Measurements from ENCODE around the gene RNF34. TPM values are rescaled to one million over a fixed set of nuclear protein-coding genes. Genes with fewer than 3 reads are reported as not detected.

RNF34 gene, protein sequence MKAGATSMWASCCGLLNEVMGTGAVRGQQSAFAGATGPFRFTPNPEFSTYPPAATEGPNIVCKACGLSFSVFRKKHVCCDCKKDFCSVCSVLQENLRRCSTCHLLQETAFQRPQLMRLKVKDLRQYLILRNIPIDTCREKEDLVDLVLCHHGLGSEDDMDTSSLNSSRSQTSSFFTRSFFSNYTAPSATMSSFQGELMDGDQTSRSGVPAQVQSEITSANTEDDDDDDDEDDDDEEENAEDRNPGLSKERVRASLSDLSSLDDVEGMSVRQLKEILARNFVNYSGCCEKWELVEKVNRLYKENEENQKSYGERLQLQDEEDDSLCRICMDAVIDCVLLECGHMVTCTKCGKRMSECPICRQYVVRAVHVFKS
- 10 to 100 TPM; 29.7 to 39.0 (median 31.8) TPM for polyA plus RNA-seq
- long read RNA-seq, donor 1, transcript RNF34-201 (6 exons, 2,066 nt) = major isoform, 26 of 38 reads
- long read RNA-seq, donor 1, partial matches to known transcripts = 11 of 38 reads
- long read RNA-seq, donor 1, other reads (novel, unspliced or antisense) = 0 of 38 reads
- long read RNA-seq, donor 2, partial matches to known transcripts = 0 of 4 reads
- long read RNA-seq, donor 2, other reads (novel, unspliced or antisense) = 0 of 4 reads
- long read RNA-seq, donor 3, partial matches to known transcripts = 0 of 2 reads
- long read RNA-seq, donor 3, other reads (novel, unspliced or antisense) = 0 of 2 reads
- long read RNA-seq, donor 4 = 0 reads
- long read RNA-seq, donor 5 = 0 reads
- long read RNA-seq, donor 6, partial matches to known transcripts = 0 of 5 reads
- long read RNA-seq, donor 6, other reads (novel, unspliced or antisense) = 0 of 5 reads
- long read RNA-seq, donor 7 = 0 reads
- long read RNA-seq, donor 8, partial matches to known transcripts = 0 of 2 reads
- long read RNA-seq, donor 8, other reads (novel, unspliced or antisense) = 0 of 2 reads
- long read RNA-seq, donor 9, partial matches to known transcripts = 0 of 4 reads
- long read RNA-seq, donor 9, other reads (novel, unspliced or antisense) = 0 of 4 reads
- long read RNA-seq, donor 10, transcript RNF34-201 (6 exons, 2,066 nt) = major isoform, 15 of 22 reads
- long read RNA-seq, donor 10, partial matches to known transcripts = 0 of 22 reads
- long read RNA-seq, donor 10, other reads (novel, unspliced or antisense) = 0 of 22 reads

- Histone ChIP-seq H3K4me3 (ENCODE audit: low read depth in 1 of 3, low read length in 3 of 3) (peak within 1 kb of the TSS; percentile 89 to 98 (median 94)), H3K9me3 (ENCODE audit: control insufficient read depth in 2 of 2, insufficient read depth in 1 of 2, low read depth in 1 of 2, low read length in 1 of 2) (no peaks in the 10 kb centered on the region), H3K27ac (ENCODE audit: low read depth in 1 of 3, low read length in 2 of 3) (peak within 1 kb of the TSS; percentile 95 to 98 (median 96)), H3K36me3 (ENCODE audit: control insufficient read depth in 3 of 3, insufficient read depth in 2 of 3, low read depth in 1 of 3, low read length in 3 of 3) (peaks cover 0 to 8% (median 0%) of the 10 kb centered on the region in 3 donors), H3K27me3 (ENCODE audit: control insufficient read depth in 3 of 3, insufficient read depth in 3 of 3, low read length in 3 of 3) (no peaks in the 10 kb centered on the region), H3K4me1 (ENCODE audit: control insufficient read depth in 3 of 3, insufficient read depth in 2 of 3, low read depth in 1 of 3, low read length in 2 of 3) (peaks cover 0 to 10% (median 3%) of the 10 kb centered on the region in 3 donors)
- peak; percentile 99 to 100 for DNase-seq
- 0% methylated on average over 70 to 77 of the region's 77 CpGs for WGBS, 3 donors
- FAIRE-seq = no peak
Observed at GRCh38 chr12:121399391-121400331, at the start of gene RNF34. RNF34 (plus strand) TSS chr12:121400118; CDS start chr12:121400213, 95 bp downstream.

- Histone ChIP-seq H3K36me3 (ENCODE audit: control insufficient read depth in 3 of 3, insufficient read depth in 2 of 3, low read depth in 1 of 3, low read length in 3 of 3) (peaks cover 0 to 9% (median 0%) of the 10 kb centered on the region in 3 donors), H3K27me3 (ENCODE audit: control insufficient read depth in 3 of 3, insufficient read depth in 3 of 3, low read length in 3 of 3) (no peaks in the 10 kb centered on the region), H3K4me3 (ENCODE audit: low read depth in 1 of 3, low read length in 3 of 3) (peak within 1 kb of the TSS; percentile 71 to 92 (median 85)), H3K4me1 (ENCODE audit: control insufficient read depth in 3 of 3, insufficient read depth in 2 of 3, low read depth in 1 of 3, low read length in 2 of 3) (peaks cover 0 to 3% (median 3%) of the 10 kb centered on the region in 3 donors), H3K27ac (ENCODE audit: low read depth in 1 of 3, low read length in 2 of 3) (peak within 1 kb of the TSS; percentile 90 to 91 (median 91)), H3K9me3 (ENCODE audit: control insufficient read depth in 2 of 2, insufficient read depth in 1 of 2, low read depth in 1 of 2, low read length in 1 of 2) (no peaks in the 10 kb centered on the region)
- no peak for FAIRE-seq
- 0 to 1% (median 0%) methylated on average over 49 of the region's 49 CpGs for WGBS, 3 donors
- peak; percentile 97 to 99 for DNase-seq
Observed at GRCh38 chr12:121351820-121352681, 47.9 kb upstream of the RNF34 start, which contains the start of gene ANAPC5. ANAPC5 (minus strand) TSS chr12:121352411; CDS start chr12:121352340, 71 bp downstream.

- FAIRE-seq = no peak
- Histone ChIP-seq H3K27me3 (ENCODE audit: control insufficient read depth in 3 of 3, insufficient read depth in 3 of 3, low read length in 3 of 3) (no peaks in the 10 kb centered on the region), H3K4me3 (ENCODE audit: low read depth in 1 of 3, low read length in 3 of 3) (peak overlapping the region in 2 of 3 donors; percentile 85 to 92), H3K9me3 (ENCODE audit: control insufficient read depth in 2 of 2, insufficient read depth in 1 of 2, low read depth in 1 of 2, low read length in 1 of 2) (no peaks in the 10 kb centered on the region), H3K36me3 (ENCODE audit: control insufficient read depth in 3 of 3, insufficient read depth in 2 of 3, low read depth in 1 of 3, low read length in 3 of 3) (peaks cover 0 to 5% (median 0%) of the 10 kb centered on the region in 3 donors), H3K4me1 (ENCODE audit: control insufficient read depth in 3 of 3, insufficient read depth in 2 of 3, low read depth in 1 of 3, low read length in 2 of 3) (peaks cover 0 to 3% (median 3%) of the 10 kb centered on the region in 3 donors), H3K27ac (ENCODE audit: low read depth in 1 of 3, low read length in 2 of 3) (peak overlapping the region; percentile 0 to 91 (median 60))
- 0 to 1% (median 0%) methylated on average over 11 to 12 of the region's 12 CpGs for WGBS, 3 donors
- no peak for DNase-seq
Observed at GRCh38 chr12:121352682-121353018, 47.3 kb upstream of the RNF34 start.

GRCh38 chr12:121355818-121356217 lies 44.1 kb upstream of the RNF34 start:
- H3K27ac ChIP-seq (ENCODE audit: low read depth in 1 of 3, low read length in 2 of 3) = no peak overlapping the region
- no peak overlapping the region for H3K4me3 ChIP-seq (ENCODE audit: low read depth in 1 of 3, low read length in 3 of 3)
- no peaks in the 10 kb centered on the region for H3K9me3 ChIP-seq (ENCODE audit: control insufficient read depth in 2 of 2, insufficient read depth in 1 of 2, low read depth in 1 of 2, low read length in 1 of 2)
- FAIRE-seq (no peak), DNase-seq (no peak)
- WGBS, 3 donors = 89 to 92% (median 91%) methylated on average over 6 of the region's 6 CpGs
- peaks cover 0 to 3% (median 0%) of the 10 kb centered on the region in 3 donors for H3K36me3 ChIP-seq (ENCODE audit: control insufficient read depth in 3 of 3, insufficient read depth in 2 of 3, low read depth in 1 of 3, low read length in 3 of 3)
- H3K27me3 ChIP-seq (ENCODE audit: control insufficient read depth in 3 of 3, insufficient read depth in 3 of 3, low read length in 3 of 3) = no peaks in the 10 kb centered on the region
- peaks cover 3 to 8% (median 3%) of the 10 kb centered on the region in 3 donors for H3K4me1 ChIP-seq (ENCODE audit: control insufficient read depth in 3 of 3, insufficient read depth in 2 of 3, low read depth in 1 of 3, low read length in 2 of 3)

DNA sequence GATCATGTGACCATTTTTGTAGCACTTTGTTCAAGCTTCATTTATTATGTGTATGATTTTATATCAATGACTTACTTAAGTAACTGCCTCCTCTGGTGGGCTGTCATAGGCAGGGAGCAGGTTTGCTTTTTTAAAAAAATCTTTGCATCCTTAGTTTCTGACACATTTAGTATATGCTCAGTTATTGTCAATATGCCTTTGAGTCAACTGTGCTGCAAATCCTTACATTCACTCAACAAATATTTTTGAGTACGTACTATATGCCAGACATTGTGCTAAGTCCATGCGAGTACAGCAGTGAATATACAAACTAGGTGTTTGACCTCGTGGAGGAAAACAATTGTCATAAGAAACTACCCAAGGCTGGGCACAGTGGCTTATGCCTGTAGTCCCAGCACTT lies 43.3 kb upstream of the RNF34 start:
- FAIRE-seq (no peak), DNase-seq (no peak)
- Histone ChIP-seq H3K36me3 (ENCODE audit: control insufficient read depth in 3 of 3, insufficient read depth in 2 of 3, low read depth in 1 of 3, low read length in 3 of 3) (no peaks in the 10 kb centered on the region), H3K4me1 (ENCODE audit: control insufficient read depth in 3 of 3, insufficient read depth in 2 of 3, low read depth in 1 of 3, low read length in 2 of 3) (peaks cover 0 to 8% (median 0%) of the 10 kb centered on the region in 3 donors), H3K27me3 (ENCODE audit: control insufficient read depth in 3 of 3, insufficient read depth in 3 of 3, low read length in 3 of 3) (no peaks in the 10 kb centered on the region), H3K9me3 (ENCODE audit: control insufficient read depth in 2 of 2, insufficient read depth in 1 of 2, low read depth in 1 of 2, low read length in 1 of 2) (no peaks in the 10 kb centered on the region), H3K4me3 (ENCODE audit: low read depth in 1 of 3, low read length in 3 of 3) (no peak overlapping the region), H3K27ac (ENCODE audit: low read depth in 1 of 3, low read length in 2 of 3) (no peak overlapping the region)
- 83 to 86% (median 85%) methylated on average over 3 of the region's 3 CpGs for WGBS, 3 donors

GRCh38 chr12:121357331-121357730 lies 42.6 kb upstream of the RNF34 start:
- H3K9me3 ChIP-seq (ENCODE audit: control insufficient read depth in 2 of 2, insufficient read depth in 1 of 2, low read depth in 1 of 2, low read length in 1 of 2) = no peaks in the 10 kb centered on the region
- H3K4me3 ChIP-seq (ENCODE audit: low read depth in 1 of 3, low read length in 3 of 3) = no peak overlapping the region
- peaks cover 0 to 8% (median 0%) of the 10 kb centered on the region in 3 donors for H3K4me1 ChIP-seq (ENCODE audit: control insufficient read depth in 3 of 3, insufficient read depth in 2 of 3, low read depth in 1 of 3, low read length in 2 of 3)
- no peak for FAIRE-seq
- WGBS, 3 donors = 72 to 78% (median 72%) methylated on average over 4 of the region's 4 CpGs
- H3K27me3 ChIP-seq (ENCODE audit: control insufficient read depth in 3 of 3, insufficient read depth in 3 of 3, low read length in 3 of 3) = no peaks in the 10 kb centered on the region
- no peaks in the 10 kb centered on the region for H3K36me3 ChIP-seq (ENCODE audit: control insufficient read depth in 3 of 3, insufficient read depth in 2 of 3, low read depth in 1 of 3, low read length in 3 of 3)
- H3K27ac ChIP-seq (ENCODE audit: low read depth in 1 of 3, low read length in 2 of 3) = no peak overlapping the region
- DNase-seq = no peak

GRCh38 chr12:121358073-121358472 lies 41.8 kb upstream of the RNF34 start:
- H3K4me1 ChIP-seq (ENCODE audit: control insufficient read depth in 3 of 3, insufficient read depth in 2 of 3, low read depth in 1 of 3, low read length in 2 of 3) = peaks cover 0 to 8% (median 0%) of the 10 kb centered on the region in 3 donors
- no peak overlapping the region for H3K27ac ChIP-seq (ENCODE audit: low read depth in 1 of 3, low read length in 2 of 3)
- DNase-seq = peak; percentile 59 to 62
- H3K9me3 ChIP-seq (ENCODE audit: control insufficient read depth in 2 of 2, insufficient read depth in 1 of 2, low read depth in 1 of 2, low read length in 1 of 2) = no peaks in the 10 kb centered on the region
- no peaks in the 10 kb centered on the region for H3K27me3 ChIP-seq (ENCODE audit: control insufficient read depth in 3 of 3, insufficient read depth in 3 of 3, low read length in 3 of 3)
- WGBS, 3 donors = 15 to 49% (median 28%) methylated on average over 3 of the region's 3 CpGs
- no peaks in the 10 kb centered on the region for H3K36me3 ChIP-seq (ENCODE audit: control insufficient read depth in 3 of 3, insufficient read depth in 2 of 3, low read depth in 1 of 3, low read length in 3 of 3)
- no peak for FAIRE-seq
- no peak overlapping the region for H3K4me3 ChIP-seq (ENCODE audit: low read depth in 1 of 3, low read length in 3 of 3)
